ENCODE data around the gene PLXNB1. TPM values are rescaled to one million over a fixed set of nuclear protein-coding genes. Genes with fewer than 3 reads are reported as not detected.
A peak's percentile ranks its signal among the peaks of the same experiment; 100 is the strongest.

Gene PLXNB1
- total RNA-seq, 1 experiment from 2014 or later = 97.7 TPM

DNA sequence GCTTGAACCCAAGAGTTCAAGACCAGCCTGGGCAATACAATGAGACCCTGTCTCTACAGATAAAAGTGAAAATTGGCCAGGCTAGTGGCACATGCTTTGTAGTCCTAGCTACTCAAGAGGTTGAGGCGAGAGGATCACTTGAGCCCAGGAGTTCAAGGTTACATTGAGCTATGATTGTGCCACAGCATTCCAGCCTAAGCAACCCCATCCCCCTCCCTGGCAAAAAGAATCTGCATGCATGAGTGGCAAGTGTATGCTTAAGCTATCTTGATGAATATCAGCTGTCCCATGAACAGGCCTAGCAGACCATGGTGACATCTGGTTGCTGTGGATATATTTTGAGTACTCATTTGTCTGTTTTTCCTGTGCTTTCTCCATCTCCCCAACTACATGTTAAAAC lies 21.4 kb upstream of the PLXNB1 start:
- Histone ChIP-seq H3K9me2 (ENCODE audit: insufficient read depth) (no peaks in the 10 kb centered on the region), H3K4me1 (replicated peaks; ENCODE audit: insufficient read depth) (peaks cover 8% of the 10 kb centered on the region), H3K36me3 (ENCODE audit: low read depth) (peaks cover 4% of the 10 kb centered on the region; the same call in 1 of the 2 replicates), H3K27ac (no peak overlapping the region), H4K20me1 (ENCODE audit: insufficient read depth) (no peaks in the 10 kb centered on the region), H3K4me2 (no peak overlapping the region), H3K79me2 (ENCODE audit: low read depth) (peaks cover 14% of the 10 kb centered on the region), H2AFZ (no peak overlapping the region), H3K4me3 (no peak overlapping the region), H3F3A (ENCODE audit: insufficient read depth, low read depth) (peaks cover 4% of the 10 kb centered on the region; the same call in 1 of the 2 replicates), H3K27me3 (ENCODE audit: insufficient read depth, low read depth) (no peaks in the 10 kb centered on the region), H3K9me3 (ENCODE audit: insufficient read depth, low read depth) (no peaks in the 10 kb centered on the region)
- DNase-seq = no peak
- ChIA-PET POLR2A (ENCODE audit: unreplicated experiment) (interaction anchor here (0.6 kb wide), 2 partner anchors 10 to 22 kb away, joined by 4 read pairs; no protein-coding TSS in a partner anchor), CTCF (no interaction called here)
- no TSS peak for BruUV-seq (replicated peaks)
- intact Hi-C loops (cut with micrococcal nuclease; ENCODE audit: unreplicated experiment) = no loop called here
- TF ChIP-seq EZH2 (IDR thresholded peaks at IDR 0.05; ENCODE audit: low read depth) = no peak
- TF ChIP-seq, protein P1, sequence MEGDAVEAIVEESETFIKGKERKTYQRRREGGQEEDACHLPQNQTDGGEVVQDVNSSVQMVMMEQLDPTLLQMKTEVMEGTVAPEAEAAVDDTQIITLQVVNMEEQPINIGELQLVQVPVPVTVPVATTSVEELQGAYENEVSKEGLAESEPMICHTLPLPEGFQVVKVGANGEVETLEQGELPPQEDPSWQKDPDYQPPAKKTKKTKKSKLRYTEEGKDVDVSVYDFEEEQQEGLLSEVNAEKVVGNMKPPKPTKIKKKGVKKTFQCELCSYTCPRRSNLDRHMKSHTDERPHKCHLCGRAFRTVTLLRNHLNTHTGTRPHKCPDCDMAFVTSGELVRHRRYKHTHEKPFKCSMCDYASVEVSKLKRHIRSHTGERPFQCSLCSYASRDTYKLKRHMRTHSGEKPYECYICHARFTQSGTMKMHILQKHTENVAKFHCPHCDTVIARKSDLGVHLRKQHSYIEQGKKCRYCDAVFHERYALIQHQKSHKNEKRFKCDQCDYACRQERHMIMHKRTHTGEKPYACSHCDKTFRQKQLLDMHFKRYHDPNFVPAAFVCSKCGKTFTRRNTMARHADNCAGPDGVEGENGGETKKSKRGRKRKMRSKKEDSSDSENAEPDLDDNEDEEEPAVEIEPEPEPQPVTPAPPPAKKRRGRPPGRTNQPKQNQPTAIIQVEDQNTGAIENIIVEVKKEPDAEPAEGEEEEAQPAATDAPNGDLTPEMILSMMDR (conservative IDR thresholded peaks at IDR 0.05) = no peak

DNA sequence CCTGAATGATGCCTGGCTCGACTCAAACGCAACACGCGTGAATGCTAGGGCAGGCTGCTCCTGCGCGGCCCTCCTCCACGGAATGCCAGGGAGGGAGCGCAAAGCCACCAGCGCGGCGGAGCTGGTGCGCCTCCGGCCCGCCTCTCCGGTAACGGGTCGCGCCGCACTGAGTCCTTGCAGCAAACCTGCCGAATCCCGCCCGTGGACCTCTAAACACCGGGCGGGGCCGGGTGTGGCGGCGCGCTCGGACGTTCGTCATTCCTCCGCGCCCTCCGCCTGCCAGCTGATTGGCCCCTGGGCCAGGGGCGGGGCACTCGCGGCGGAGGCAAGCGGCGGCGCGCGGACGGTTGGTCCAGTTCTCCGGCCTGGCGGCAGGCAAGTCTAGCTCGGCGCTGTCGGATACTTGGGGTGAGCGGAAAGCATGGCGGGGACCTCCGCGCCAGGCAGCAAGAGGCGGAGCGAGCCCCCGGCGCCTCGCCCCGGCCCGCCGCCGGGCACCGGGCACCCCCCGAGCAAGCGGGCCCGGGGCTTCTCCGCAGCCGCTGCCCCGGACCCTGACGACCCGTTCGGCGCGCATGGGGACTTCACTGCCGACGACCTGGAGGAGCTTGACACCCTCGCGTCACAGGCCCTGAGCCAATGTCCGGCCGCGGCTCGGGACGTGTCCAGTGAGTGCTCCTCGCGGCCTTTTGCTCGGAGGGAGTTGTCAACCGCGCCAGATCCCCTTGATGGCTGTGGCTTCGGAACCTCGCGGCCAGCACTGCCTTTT lies 16.7 kb upstream of the PLXNB1 start, which contains the start of gene ATRIP:
TSS of gene ATRIP (plus strand) at position 313 of the 769 bp plus-strand sequence. CDS start at position 422, 109 bp downstream.
- BruUV-seq (replicated peaks) = TSS peak; percentile 30
- H3K4me3 ChIP-seq = peak within 1 kb of the TSS; percentile 92
- H3K36me3 ChIP-seq (ENCODE audit: low read depth) = no peaks in the 10 kb centered on the region
- H3K27ac ChIP-seq = peak within 1 kb of the TSS; percentile 10; the same call in 1 of the 2 replicates
- intact Hi-C loops (cut with micrococcal nuclease; ENCODE audit: unreplicated experiment) = loop anchor here (5.0 to 10.0 kb wide), 2 partner anchors 111 to 558 kb away; partner anchors contain the start of genes PFKFB4 and WDR6
- H2AFZ ChIP-seq = peak within 1 kb of the TSS; percentile 93
- H3K79me2 ChIP-seq (ENCODE audit: low read depth) = peaks cover 21% of the 10 kb centered on the region
- H3K4me2 ChIP-seq = peak within 1 kb of the TSS; percentile 99
- DNase-seq = peak; percentile 75 to 91
- ChIA-PET POLR2A (ENCODE audit: unreplicated experiment) (interaction anchor here (0.6 to 0.9 kb wide), 6 partner anchors 10 to 560 kb away, joined by 3 to 7 read pairs (median 4); partner anchors contain the start of gene WDR6), CTCF (interaction anchor here (1.0 to 2.9 kb wide), 3 partner anchors 10 to 217 kb away, joined by 3 to 13 read pairs (median 4); no protein-coding TSS in a partner anchor)
- TF ChIP-seq EZH2 (IDR thresholded peaks at IDR 0.05; ENCODE audit: low read depth) = no peak
- TF ChIP-seq, protein P1 (conservative IDR thresholded peaks at IDR 0.05) = no peak
- peaks cover 43% of the 10 kb centered on the region for H3F3A ChIP-seq (ENCODE audit: insufficient read depth, low read depth)
- no peaks in the 10 kb centered on the region for H3K9me2 ChIP-seq (ENCODE audit: insufficient read depth)
- H4K20me1 ChIP-seq (ENCODE audit: insufficient read depth) = peaks cover 8% of the 10 kb centered on the region; the same call in 1 of the 2 replicates
- peaks cover 17% of the 10 kb centered on the region for H3K4me1 ChIP-seq (replicated peaks; ENCODE audit: insufficient read depth)
- H3K27me3 ChIP-seq (ENCODE audit: insufficient read depth, low read depth) = no peaks in the 10 kb centered on the region
- no peaks in the 10 kb centered on the region for H3K9me3 ChIP-seq (ENCODE audit: insufficient read depth, low read depth)

DNA sequence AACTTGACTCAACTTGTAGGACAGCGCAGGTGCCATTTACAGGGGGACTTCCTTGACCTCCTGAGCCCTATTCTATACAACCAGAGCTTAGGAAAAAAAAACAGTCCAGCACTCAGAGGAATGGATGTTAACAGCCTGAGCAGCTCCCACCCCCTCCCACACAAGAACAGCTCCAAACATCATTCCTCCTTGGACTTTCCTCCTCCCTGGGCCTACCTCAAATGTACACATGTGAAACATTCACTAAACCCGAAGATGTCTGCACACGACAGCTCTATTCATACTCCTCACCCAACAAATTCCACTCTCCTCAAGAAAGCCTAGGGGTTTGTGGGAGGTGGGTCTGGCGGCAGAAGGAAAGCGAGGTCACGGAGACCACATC lies 16.1 kb upstream of the PLXNB1 start:
- DNase-seq = no peak
- Histone ChIP-seq H3F3A (ENCODE audit: insufficient read depth, low read depth) (peaks cover 47% of the 10 kb centered on the region), H3K79me2 (ENCODE audit: low read depth) (peaks cover 27% of the 10 kb centered on the region), H3K9me3 (ENCODE audit: insufficient read depth, low read depth) (no peaks in the 10 kb centered on the region), H3K36me3 (ENCODE audit: low read depth) (no peaks in the 10 kb centered on the region), H3K27me3 (ENCODE audit: insufficient read depth, low read depth) (no peaks in the 10 kb centered on the region), H3K27ac (no peak overlapping the region), H3K4me3 (peak overlapping the region; percentile 92), H4K20me1 (ENCODE audit: insufficient read depth) (peaks cover 8% of the 10 kb centered on the region; the same call in 1 of the 2 replicates), H3K4me1 (replicated peaks; ENCODE audit: insufficient read depth) (peaks cover 21% of the 10 kb centered on the region), H3K9me2 (ENCODE audit: insufficient read depth) (no peaks in the 10 kb centered on the region), H2AFZ (peak overlapping the region; percentile 93), H3K4me2 (peak overlapping the region; percentile 99)
- intact Hi-C loops (cut with micrococcal nuclease; ENCODE audit: unreplicated experiment) = loop anchor here (5.0 to 10.0 kb wide), 2 partner anchors 111 to 559 kb away; partner anchors contain the start of genes PFKFB4 and WDR6
- TSS peak; percentile 79 for BruUV-seq (replicated peaks)
- TF ChIP-seq, protein P1 (conservative IDR thresholded peaks at IDR 0.05) = no peak
- TF ChIP-seq EZH2 (IDR thresholded peaks at IDR 0.05; ENCODE audit: low read depth) = no peak
- CTCF ChIA-PET = interaction anchor here (1.1 to 2.9 kb wide), 2 partner anchors 10 to 216 kb away, joined by 3 to 13 read pairs; no protein-coding TSS in a partner anchor
- POLR2A ChIA-PET (ENCODE audit: unreplicated experiment) = interaction anchor here (0.7 kb wide), 1 partner anchor 561 kb away, joined by 3 read pairs; the partner anchor contains the start of gene WDR6

Measured in PC-9 (cell line).